ENCODE data around the gene USP1. TPM values are rescaled to one million over a fixed set of nuclear protein-coding genes. Genes with fewer than 3 reads are reported as not detected.

The USP1 gene
- total and polyA plus RNA-seq, 2 donors, result 25.2 to 72.6 TPM

DNA sequence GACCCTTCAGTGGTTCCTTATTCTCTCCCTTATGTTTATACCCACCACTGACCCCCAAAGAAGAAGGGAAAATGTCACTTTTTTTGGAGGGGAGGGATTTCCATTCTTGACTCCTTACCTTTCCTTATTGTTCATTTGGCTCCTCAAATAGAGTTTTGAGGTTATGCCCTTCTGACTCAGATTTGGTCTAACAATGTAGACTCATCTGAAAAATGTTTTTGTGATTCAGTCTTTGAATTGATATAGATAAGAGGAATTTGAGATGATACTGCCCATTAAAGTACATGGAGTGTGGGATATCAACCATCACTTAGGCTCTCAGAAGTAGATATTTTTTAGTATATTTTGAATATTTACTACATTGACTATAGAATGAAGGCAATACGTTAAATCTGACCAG, 16.1 kb downstream of the USP1 start:
- Histone ChIP-seq H3K4me3 (ENCODE audit: low read length in 2 of 2) (no peak overlapping the region), H3K9me3 (ENCODE audit: control insufficient read depth in 2 of 2, insufficient read depth in 1 of 2, low read length in 1 of 2) (no peaks in the 10 kb centered on the region), H3K4me1 (ENCODE audit: control insufficient read depth in 2 of 2, insufficient read depth in 2 of 2, low read length in 2 of 2) (no peaks in the 10 kb centered on the region), H3K36me3 (ENCODE audit: control insufficient read depth in 2 of 2, insufficient read depth in 2 of 2, low read length in 1 of 2) (peaks cover 15 to 61% of the 10 kb centered on the region in 2 donors), H3K27ac (ENCODE audit: low read depth in 1 of 2, low read length in 1 of 2) (no peak overlapping the region), H3K27me3 (ENCODE audit: control insufficient read depth in 2 of 2, insufficient read depth in 1 of 2, low read length in 1 of 2) (no peaks in the 10 kb centered on the region)
- no peak for DNase-seq (ENCODE audit: low read depth in 6 of 9, low spot score in 9 of 9)
- 96% methylated on average over 1 of the region's 1 CpG for WGBS

GRCh38 chr1:62457955-62458354, 21.1 kb downstream of the USP1 start:
- Histone ChIP-seq H3K36me3 (ENCODE audit: control insufficient read depth in 2 of 2, insufficient read depth in 2 of 2, low read length in 1 of 2) (peaks cover 8 to 20% of the 10 kb centered on the region in 2 donors), H3K4me3 (ENCODE audit: low read length in 2 of 2) (no peak overlapping the region)
- WGBS, result 96% methylated on average over 7 of the region's 7 CpGs

GRCh38 chr1:62462370-62462769, 25.5 kb downstream of the USP1 start:
- Histone ChIP-seq H3K27me3 (ENCODE audit: control insufficient read depth in 2 of 2, insufficient read depth in 1 of 2, low read length in 1 of 2) (no peaks in the 10 kb centered on the region), H3K4me3 (ENCODE audit: low read length in 2 of 2) (no peak overlapping the region), H3K27ac (ENCODE audit: low read depth in 1 of 2, low read length in 1 of 2) (no peak overlapping the region), H3K9me3 (ENCODE audit: control insufficient read depth in 2 of 2, insufficient read depth in 1 of 2, low read length in 1 of 2) (no peaks in the 10 kb centered on the region), H3K4me1 (ENCODE audit: control insufficient read depth in 2 of 2, insufficient read depth in 2 of 2, low read length in 2 of 2) (no peaks in the 10 kb centered on the region), H3K36me3 (ENCODE audit: control insufficient read depth in 2 of 2, insufficient read depth in 2 of 2, low read length in 1 of 2) (peaks cover 4 to 5% of the 10 kb centered on the region in 2 donors)
- DNase-seq (ENCODE audit: low read depth in 6 of 9, low spot score in 9 of 9), result no peak
- 72% methylated on average over 3 of the region's 3 CpGs for WGBS

More at GRCh38 chr1:62457955-62458354, 21.1 kb downstream of the USP1 start:
- Histone ChIP-seq H3K27ac (ENCODE audit: low read depth in 1 of 2, low read length in 1 of 2) (no peak overlapping the region), H3K9me3 (ENCODE audit: control insufficient read depth in 2 of 2, insufficient read depth in 1 of 2, low read length in 1 of 2) (no peaks in the 10 kb centered on the region), H3K27me3 (ENCODE audit: control insufficient read depth in 2 of 2, insufficient read depth in 1 of 2, low read length in 1 of 2) (no peaks in the 10 kb centered on the region), H3K4me1 (ENCODE audit: control insufficient read depth in 2 of 2, insufficient read depth in 2 of 2, low read length in 2 of 2) (no peaks in the 10 kb centered on the region)
- no peak for DNase-seq (ENCODE audit: low read depth in 6 of 9, low spot score in 9 of 9)

- H3K4me3 ChIP-seq (ENCODE audit: low read length in 2 of 2), result no peak overlapping the region
- H3K36me3 ChIP-seq (ENCODE audit: control insufficient read depth in 2 of 2, insufficient read depth in 2 of 2, low read length in 1 of 2), result peaks cover 4 to 8% of the 10 kb centered on the region in 2 donors
- DNase-seq (ENCODE audit: low read depth in 6 of 9, low spot score in 9 of 9), result no peak
- H3K9me3 ChIP-seq (ENCODE audit: control insufficient read depth in 2 of 2, insufficient read depth in 1 of 2, low read length in 1 of 2), result no peaks in the 10 kb centered on the region
- H3K27ac ChIP-seq (ENCODE audit: low read depth in 1 of 2, low read length in 1 of 2), result no peak overlapping the region
- H3K27me3 ChIP-seq (ENCODE audit: control insufficient read depth in 2 of 2, insufficient read depth in 1 of 2, low read length in 1 of 2), result no peaks in the 10 kb centered on the region
- no peaks in the 10 kb centered on the region for H3K4me1 ChIP-seq (ENCODE audit: control insufficient read depth in 2 of 2, insufficient read depth in 2 of 2, low read length in 2 of 2)
Observed at GRCh38 chr1:62467092-62467491, 30.2 kb downstream of the USP1 start.

DNA sequence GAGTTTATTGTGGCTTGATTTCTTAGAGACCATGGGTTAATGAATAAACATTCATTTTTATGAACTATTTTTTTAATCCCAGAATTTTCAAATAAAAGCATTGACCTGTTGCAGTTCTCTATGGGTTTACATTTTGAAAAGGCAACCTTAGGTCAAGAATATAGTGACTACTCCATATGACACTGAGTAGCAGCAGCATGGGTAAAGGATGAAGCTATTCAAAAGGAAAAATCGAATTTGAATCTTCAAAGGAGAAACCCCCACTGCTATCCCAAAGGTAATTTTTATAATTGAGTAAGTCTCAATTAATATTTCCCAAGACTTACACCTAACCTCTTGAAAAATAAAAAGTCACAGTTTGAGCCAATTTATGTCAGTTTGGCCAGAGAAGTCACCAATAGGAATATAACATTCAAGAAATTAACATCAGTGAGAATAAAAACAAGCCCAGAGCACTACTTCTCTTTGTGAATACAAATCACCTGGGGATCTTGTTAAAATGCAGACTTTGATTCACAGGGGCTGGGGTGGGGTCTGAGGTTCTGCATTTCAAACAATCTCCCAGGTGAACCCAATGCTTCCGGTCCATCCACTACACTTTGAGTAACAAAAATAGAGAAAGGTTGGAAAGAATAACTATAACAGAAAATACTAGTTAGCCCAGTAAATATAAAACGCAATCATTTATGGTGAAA, 39.8 kb downstream of the USP1 start:
- Histone ChIP-seq H3K27ac (ENCODE audit: low read depth in 1 of 2, low read length in 1 of 2) (no peak overlapping the region), H3K4me3 (ENCODE audit: low read length in 2 of 2) (no peak overlapping the region), H3K9me3 (ENCODE audit: control insufficient read depth in 2 of 2, insufficient read depth in 1 of 2, low read length in 1 of 2) (no peaks in the 10 kb centered on the region), H3K4me1 (ENCODE audit: control insufficient read depth in 2 of 2, insufficient read depth in 2 of 2, low read length in 2 of 2) (no peaks in the 10 kb centered on the region), H3K36me3 (ENCODE audit: control insufficient read depth in 2 of 2, insufficient read depth in 2 of 2, low read length in 1 of 2) (peaks cover 2 to 4% of the 10 kb centered on the region in 2 donors), H3K27me3 (ENCODE audit: control insufficient read depth in 2 of 2, insufficient read depth in 1 of 2, low read length in 1 of 2) (no peaks in the 10 kb centered on the region)
- WGBS, result 98% methylated on average over 3 of the region's 3 CpGs
- no peak for DNase-seq (ENCODE audit: low read depth in 6 of 9, low spot score in 9 of 9)

DNA sequence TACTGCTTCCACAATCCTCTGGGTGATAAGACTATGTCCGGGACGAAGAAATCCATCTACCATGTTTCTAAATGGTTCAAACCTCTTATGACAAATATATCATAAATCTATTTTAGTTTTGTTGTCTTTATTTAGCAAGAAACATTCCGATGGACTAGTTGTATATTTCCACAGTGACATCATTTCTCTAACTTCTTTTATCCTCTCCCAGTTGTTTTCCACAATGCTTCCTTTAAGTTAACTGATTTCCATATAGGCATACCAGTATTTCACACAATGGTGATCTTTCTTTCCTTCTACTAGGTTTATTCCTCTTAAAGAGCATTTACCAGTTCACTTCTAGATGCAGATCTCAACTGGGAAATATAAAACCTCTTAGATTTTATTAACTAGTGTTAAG, 44.8 kb downstream of the USP1 start:
- Histone ChIP-seq H3K9me3 (ENCODE audit: control insufficient read depth in 2 of 2, insufficient read depth in 1 of 2, low read length in 1 of 2) (no peaks in the 10 kb centered on the region), H3K27me3 (ENCODE audit: control insufficient read depth in 2 of 2, insufficient read depth in 1 of 2, low read length in 1 of 2) (no peaks in the 10 kb centered on the region)
- 98% methylated on average over 3 of the region's 3 CpGs for WGBS

GRCh38 chr1:62484824-62485468, 48.1 kb downstream of the USP1 start:
- WGBS, result 84% methylated on average over 5 of the region's 5 CpGs
- Histone ChIP-seq H3K27ac (ENCODE audit: low read depth in 1 of 2, low read length in 1 of 2) (no peak overlapping the region), H3K27me3 (ENCODE audit: control insufficient read depth in 2 of 2, insufficient read depth in 1 of 2, low read length in 1 of 2) (no peaks in the 10 kb centered on the region), H3K4me3 (ENCODE audit: low read length in 2 of 2) (no peak overlapping the region), H3K9me3 (ENCODE audit: control insufficient read depth in 2 of 2, insufficient read depth in 1 of 2, low read length in 1 of 2) (no peaks in the 10 kb centered on the region), H3K4me1 (ENCODE audit: control insufficient read depth in 2 of 2, insufficient read depth in 2 of 2, low read length in 2 of 2) (no peaks in the 10 kb centered on the region), H3K36me3 (ENCODE audit: control insufficient read depth in 2 of 2, insufficient read depth in 2 of 2, low read length in 1 of 2) (no peaks in the 10 kb centered on the region)
- DNase-seq (ENCODE audit: low read depth in 6 of 9, low spot score in 9 of 9), result no peak

More for the DNA sequence above, 44.8 kb downstream of the USP1 start:
- DNase-seq (ENCODE audit: low read depth in 6 of 9, low spot score in 9 of 9), result no peak
- H3K27ac ChIP-seq (ENCODE audit: low read depth in 1 of 2, low read length in 1 of 2), result no peak overlapping the region
- H3K4me3 ChIP-seq (ENCODE audit: low read length in 2 of 2), result no peak overlapping the region
- H3K4me1 ChIP-seq (ENCODE audit: control insufficient read depth in 2 of 2, insufficient read depth in 2 of 2, low read length in 2 of 2), result no peaks in the 10 kb centered on the region
- no peaks in the 10 kb centered on the region for H3K36me3 ChIP-seq (ENCODE audit: control insufficient read depth in 2 of 2, insufficient read depth in 2 of 2, low read length in 1 of 2)

DNA sequence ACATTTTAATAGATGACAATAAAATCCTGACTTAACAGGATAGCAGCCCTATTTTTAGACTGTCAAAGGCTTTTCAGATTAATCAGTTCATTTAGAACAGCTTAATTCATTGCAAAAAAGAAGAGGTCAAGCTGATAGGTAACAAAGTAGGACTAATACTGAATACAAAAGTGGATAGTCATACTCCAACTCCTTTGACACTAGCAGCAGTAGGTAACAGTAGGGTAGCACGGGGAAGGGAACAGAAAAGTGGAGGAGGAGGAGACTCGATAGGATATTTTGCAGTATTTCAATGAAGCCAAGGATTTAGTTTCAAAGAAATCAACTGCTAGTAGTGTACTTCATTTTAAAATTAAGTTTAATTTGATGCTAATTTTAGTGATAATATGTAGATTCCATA, 51.1 kb downstream of the USP1 start:
- no peak for DNase-seq (ENCODE audit: low read depth in 6 of 9, low spot score in 9 of 9)
- 94% methylated on average over 2 of the region's 2 CpGs for WGBS
- Histone ChIP-seq H3K27me3 (ENCODE audit: control insufficient read depth in 2 of 2, insufficient read depth in 1 of 2, low read length in 1 of 2) (no peaks in the 10 kb centered on the region), H3K36me3 (ENCODE audit: control insufficient read depth in 2 of 2, insufficient read depth in 2 of 2, low read length in 1 of 2) (no peaks in the 10 kb centered on the region), H3K9me3 (ENCODE audit: control insufficient read depth in 2 of 2, insufficient read depth in 1 of 2, low read length in 1 of 2) (no peaks in the 10 kb centered on the region), H3K27ac (ENCODE audit: low read depth in 1 of 2, low read length in 1 of 2) (no peak overlapping the region), H3K4me1 (ENCODE audit: control insufficient read depth in 2 of 2, insufficient read depth in 2 of 2, low read length in 2 of 2) (no peaks in the 10 kb centered on the region), H3K4me3 (ENCODE audit: low read length in 2 of 2) (no peak overlapping the region)

GRCh38 chr1:62492521-62492920, 55.7 kb downstream of the USP1 start:
- H3K36me3 ChIP-seq (ENCODE audit: control insufficient read depth in 2 of 2, insufficient read depth in 2 of 2, low read length in 1 of 2), result no peaks in the 10 kb centered on the region
- H3K4me1 ChIP-seq (ENCODE audit: control insufficient read depth in 2 of 2, insufficient read depth in 2 of 2, low read length in 2 of 2), result no peaks in the 10 kb centered on the region
- H3K4me3 ChIP-seq (ENCODE audit: low read length in 2 of 2), result no peak overlapping the region
- no peaks in the 10 kb centered on the region for H3K9me3 ChIP-seq (ENCODE audit: control insufficient read depth in 2 of 2, insufficient read depth in 1 of 2, low read length in 1 of 2)
- H3K27ac ChIP-seq (ENCODE audit: low read depth in 1 of 2, low read length in 1 of 2), result no peak overlapping the region
- 97% methylated on average over 2 of the region's 2 CpGs for WGBS
- H3K27me3 ChIP-seq (ENCODE audit: control insufficient read depth in 2 of 2, insufficient read depth in 1 of 2, low read length in 1 of 2), result no peaks in the 10 kb centered on the region
- no peak for DNase-seq (ENCODE audit: low read depth in 6 of 9, low spot score in 9 of 9)
